ENCODE results near the gene FGR.

The FGR gene

DNA sequence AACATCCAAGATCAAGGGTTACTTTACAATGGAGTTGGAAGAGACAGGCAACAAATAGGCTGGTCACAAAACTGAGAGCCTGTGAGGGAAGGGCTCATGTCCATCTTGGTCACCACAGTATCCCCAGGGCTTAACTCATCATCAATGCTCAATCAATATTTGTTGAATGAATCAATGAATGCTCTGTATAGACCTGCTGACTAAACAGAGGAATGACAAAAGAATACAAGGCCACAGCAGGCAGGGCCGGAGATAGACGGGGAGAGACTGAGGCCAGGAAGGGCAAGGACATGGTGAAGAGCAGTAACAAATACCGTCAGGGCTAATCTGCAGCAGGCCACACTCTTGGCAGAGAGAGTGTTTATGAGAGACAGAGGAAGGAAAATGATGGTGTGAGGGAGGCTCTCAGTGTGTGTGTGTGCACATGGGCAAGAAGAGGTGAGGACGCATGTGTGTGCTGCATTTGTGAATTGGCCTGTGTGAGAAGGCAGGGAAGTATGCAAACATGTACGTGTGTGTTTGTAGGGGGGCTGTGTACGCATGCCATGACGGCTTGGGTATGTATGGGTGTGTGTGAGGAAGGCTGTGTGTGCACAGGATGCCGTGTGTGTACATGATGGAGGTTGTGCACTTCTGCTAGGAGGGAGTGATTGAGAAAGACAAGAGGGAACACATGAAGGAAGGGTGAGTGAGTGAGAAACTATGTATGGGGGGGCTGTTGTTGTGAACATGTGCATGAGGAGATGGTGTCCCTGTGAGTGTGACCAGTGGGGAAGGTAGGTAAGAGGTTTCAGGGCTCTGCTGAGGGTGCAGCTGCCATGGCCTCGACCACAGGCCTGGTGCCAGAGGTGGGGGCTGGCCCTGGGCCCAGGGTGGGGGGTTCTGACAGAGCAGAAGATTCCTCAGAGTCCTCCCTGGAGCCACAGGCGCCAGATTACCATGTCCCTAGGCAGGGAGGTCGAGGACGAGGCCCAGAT lies 46.4 kb downstream of the FGR start:
- DNase-seq (ENCODE audit: low read depth, low spot score), result no peak

DNA sequence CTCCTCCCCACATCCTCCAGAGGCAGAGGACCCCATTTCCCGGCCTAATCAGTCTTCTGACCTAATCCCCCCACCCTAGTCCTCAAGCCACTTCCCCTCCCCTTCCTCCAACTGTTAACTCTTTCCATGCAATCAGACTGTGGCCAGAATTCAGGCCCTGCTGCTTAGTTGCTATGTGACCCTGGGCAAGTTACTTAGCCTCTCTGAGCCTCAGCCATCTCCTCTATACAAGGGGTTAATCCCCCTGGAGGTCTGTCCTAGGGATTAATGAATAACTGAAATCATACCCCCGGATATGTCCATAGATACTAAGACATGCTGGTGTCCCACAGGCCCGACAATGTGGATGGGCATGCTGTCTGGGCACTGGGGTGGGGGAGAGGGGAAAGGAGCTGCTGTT lies 49.3 kb downstream of the FGR start:
- DNase-seq (ENCODE audit: low read depth, low spot score), result no peak

DNA sequence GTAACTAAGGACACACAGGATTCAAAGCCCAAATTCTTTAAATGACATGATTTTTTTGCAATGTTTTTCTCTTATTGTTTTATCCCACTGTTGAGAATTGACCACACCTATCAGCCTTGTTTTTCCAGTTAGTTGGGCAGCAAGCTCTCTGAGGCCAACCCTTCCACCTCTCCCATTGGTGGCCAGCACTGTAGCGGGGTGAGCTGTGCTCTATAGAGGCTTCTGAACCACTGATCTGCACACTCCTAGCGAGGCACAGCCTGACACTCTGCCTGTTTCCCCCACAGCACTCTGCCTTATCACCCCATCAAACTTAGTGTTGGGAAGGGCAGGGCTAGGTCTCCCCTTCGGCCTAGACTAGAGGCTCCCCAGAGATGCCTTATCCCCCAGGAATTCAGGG lies 50.5 kb downstream of the FGR start:
- no peak for DNase-seq (ENCODE audit: low read depth, low spot score)

DNA sequence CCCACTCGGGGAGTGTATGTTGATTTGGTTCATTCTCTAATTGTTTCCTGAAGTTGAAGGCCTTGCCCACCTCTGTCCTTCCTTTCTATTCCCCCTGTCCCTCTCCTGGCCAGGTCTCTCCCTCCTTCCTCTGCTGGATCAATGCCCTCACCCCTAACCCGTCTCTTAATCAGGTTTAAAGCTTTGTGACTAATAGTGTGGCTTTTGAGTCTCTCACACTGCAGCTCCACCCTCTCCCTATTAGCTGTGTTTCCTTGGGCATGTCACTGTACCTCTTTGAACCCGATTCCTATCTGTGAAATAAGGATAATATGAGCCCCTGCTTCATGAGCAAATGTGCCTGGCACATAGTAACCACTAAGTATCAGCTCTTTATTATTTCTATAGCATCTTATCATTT lies 51.5 kb downstream of the FGR start:
- no peak for DNase-seq (ENCODE audit: low read depth, low spot score)

DNA sequence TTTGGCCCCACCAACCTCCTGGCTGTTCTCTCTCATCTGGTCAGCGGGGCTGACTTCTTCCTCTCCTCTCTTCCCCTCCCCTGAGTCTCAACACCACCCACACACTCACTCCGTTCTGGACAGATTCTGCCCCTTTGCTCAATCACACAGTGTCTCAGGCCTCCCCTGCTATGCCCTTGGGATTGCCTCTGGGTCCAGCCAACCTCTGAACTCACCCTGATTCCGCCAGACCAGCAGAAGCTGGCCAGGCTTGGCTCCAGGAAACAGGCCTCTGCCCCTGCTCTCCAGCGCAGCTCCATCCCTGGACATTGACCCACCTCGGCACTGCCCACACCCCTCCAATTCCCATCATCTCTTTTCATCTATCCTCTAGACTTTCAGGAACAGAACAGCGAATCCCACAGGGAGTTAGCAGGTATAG lies 53.2 kb downstream of the FGR start:
- no peak for DNase-seq (ENCODE audit: low read depth, low spot score)

DNA sequence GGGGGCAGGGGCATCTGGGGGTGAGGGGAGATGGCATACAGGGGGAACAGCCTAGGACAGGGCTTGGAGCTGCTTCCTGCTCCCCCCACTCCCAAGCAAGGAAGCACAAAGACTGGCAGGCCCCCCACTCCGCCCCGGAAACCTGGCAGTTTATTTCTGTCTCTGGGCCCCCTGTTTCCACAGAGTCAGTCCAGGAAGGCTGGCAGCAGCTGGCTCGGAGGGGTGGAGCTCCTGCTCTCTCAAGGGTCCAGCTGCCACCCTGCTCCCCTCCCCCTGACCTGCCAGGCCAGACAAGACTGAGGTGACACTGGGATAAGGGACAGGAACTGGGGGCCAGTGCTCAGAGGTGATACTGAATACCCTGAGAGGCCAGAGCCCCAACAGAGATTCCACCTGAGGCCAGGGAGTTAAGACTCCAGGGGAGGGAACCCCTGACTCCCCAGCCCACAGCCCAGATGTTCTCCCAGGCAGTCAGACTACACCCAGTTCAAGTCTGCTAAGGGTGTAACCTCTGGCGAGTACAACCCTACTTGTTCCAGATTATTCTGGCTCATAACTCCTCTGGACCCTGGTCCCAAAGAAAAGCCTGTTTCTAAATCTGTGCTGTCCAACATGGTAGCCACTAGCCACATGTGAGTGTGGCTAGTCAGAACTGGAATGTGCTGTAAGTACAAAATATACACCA lies 57.3 kb downstream of the FGR start:
- DNase-seq (ENCODE audit: low read depth, low spot score), result no peak

DNA sequence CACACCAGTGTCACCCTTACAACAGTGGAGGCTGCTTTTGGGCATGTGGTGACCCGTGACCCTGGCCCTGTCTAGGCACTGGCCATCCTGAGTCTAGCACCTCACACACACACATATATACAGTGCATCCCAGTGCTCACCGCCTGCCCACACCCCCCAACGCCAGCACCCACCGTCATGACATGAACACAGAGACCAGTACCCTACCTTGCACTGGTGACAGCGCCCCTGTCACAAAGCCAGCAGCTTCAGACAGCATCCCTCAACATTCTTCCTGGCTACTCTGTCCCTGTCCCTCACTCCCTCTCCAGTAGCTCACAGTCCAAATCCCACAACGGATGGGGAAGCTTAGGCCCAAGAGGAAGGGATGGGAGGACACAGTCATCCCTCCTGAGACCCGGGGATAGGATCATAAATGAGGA lies 58.2 kb downstream of the FGR start:
- DNase-seq (ENCODE audit: low read depth, low spot score), result no peak

DNA sequence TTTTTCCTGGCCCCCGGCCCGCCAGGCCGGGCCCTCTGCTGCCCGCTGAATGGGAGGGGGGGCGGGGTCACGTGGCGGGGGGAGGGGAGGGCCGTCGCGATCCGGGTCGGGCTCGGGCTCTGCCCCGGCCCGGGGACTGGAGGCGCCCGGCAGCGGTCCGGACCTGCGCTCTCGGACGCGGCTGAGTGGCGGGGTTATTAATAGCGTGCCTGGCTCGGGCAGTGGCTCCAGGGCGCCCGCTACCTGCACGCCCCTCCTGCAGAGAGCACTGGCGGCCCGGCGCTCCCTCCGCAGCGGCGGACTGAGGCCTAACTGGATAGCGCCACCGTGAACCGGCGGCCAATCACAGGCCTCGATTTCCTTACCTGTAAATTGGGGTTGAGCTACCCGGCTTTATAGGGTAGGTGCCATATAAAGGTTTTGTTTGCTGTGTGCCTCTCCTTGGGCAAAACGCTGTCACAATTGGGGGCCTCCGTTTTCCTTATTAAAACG lies 59.1 kb downstream of the FGR start:
- DNase-seq (ENCODE audit: low read depth, low spot score), result peak; percentile 86

DNA sequence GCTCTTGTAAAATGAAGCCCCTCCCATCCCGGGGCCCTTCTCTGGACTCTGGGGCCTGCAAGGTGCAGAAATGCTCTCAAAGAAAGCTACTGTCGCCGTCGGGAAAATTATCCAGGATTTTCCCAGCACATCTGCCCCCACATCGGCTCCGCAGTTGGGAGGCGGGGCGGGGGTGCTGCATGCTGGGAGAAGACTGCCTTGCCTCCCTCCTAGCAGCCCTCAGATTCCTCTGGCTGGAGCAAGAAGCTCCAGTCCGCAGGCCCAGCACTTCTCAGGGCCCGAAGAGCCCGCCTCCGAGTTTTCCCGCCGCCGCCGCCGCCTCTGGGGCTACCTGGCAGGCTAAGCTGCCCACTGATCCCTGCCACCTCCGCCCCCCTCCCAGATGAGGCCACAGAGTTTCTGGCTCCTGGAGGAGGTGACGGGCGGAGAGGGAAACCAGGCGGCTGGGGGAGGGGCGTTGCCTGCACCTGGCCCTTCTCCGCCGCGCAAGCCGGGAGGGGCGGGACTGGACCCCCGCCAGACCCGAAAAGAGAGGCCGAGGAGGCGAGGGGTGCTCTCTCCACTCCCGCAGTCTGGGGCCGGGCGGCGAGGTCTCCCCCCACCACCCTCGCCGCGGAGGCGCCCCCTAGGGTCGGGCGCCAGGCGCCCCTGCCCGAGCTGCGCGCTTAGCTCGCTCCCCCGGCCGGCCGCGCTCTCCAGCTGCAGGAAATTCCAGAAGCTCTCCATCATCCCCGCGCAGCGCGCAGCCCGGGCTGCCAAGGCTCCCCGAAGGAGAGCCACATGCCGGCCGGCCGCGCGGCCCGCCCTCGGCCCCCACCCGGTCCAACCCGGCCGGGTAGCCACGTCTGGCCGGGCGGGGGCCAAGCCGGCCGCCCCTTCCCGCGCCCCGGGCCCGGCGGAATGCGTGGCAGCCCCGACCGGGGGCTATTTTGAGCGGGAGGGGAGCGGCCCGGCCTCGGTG lies 59.8 kb downstream of the FGR start:
- DNase-seq (ENCODE audit: low read depth, low spot score), result peak; percentile 91

DNA sequence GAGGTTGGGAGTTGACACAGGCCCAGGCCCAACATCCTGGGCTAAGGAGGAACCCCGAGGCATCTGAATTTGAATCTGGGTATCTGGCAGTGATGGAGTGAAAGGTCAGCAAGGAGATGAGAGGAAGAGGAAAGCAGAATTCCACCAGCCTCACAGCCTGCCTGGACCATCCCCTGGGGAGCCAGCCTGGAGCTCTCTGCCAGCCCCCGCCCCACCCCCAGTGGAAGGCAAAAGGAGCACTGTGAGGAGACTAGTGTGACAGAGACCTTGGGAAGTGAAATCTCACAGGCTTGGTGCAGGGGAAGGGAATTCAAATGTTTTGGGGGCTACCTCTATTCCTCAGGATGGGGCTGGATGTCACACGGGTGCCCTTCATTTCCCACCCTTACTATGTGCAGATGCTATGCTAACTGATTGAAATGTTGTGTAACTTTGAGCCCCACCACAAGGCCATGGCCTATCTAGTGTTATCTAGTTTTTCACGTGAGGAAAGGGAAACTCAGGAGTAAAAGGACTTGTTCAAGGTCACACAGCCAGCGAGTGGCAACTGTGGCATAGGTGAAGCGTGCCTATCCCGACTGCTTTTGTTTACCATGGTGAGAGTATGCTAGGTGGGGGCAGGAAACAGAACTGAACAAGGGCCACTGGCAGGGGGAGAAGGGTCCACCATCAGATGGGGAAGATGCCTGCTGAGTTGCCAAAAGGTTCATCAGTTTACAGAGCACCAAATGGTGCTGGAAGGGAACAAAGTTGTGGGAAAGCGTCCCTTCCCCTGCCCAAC lies 60.8 kb downstream of the FGR start:
- no peak for DNase-seq (ENCODE audit: low read depth, low spot score)

DNA sequence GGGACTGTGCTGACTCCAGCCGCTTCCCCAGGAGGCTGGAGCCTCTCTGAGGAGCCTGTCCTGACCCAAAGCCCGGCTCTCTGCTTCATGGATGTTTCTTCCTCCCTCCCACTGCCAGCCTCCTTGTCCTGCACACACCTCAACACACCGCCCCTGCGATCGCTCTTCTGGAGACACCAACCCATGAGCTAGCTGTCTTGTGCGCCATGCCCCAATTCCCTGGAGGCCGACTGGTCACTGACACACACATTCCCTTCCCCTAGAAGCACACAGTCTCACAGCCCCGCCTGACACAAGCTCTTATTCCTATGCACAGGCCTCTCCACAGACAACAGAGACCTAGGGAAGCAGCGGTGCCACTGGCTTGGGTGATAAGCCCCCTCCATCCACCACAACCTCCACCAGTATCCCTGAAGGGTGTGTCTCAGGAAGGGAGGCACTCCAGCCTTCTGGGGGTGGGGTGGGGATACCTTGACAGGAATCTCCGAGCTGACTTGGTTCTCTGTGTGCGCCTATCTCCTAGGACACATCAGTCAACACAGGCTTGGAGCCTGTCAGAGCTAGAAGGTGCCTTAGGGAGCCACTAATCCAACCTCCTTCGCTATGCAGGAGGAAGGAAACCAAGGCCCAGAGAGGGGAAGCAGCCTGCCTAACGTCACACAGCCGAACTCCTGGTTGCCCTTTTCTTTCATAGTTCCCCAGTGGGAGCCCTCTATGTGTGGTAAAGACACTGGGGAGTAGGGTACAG lies 62.1 kb downstream of the FGR start:
- DNase-seq (ENCODE audit: low read depth, low spot score), result peak; percentile 80

DNA sequence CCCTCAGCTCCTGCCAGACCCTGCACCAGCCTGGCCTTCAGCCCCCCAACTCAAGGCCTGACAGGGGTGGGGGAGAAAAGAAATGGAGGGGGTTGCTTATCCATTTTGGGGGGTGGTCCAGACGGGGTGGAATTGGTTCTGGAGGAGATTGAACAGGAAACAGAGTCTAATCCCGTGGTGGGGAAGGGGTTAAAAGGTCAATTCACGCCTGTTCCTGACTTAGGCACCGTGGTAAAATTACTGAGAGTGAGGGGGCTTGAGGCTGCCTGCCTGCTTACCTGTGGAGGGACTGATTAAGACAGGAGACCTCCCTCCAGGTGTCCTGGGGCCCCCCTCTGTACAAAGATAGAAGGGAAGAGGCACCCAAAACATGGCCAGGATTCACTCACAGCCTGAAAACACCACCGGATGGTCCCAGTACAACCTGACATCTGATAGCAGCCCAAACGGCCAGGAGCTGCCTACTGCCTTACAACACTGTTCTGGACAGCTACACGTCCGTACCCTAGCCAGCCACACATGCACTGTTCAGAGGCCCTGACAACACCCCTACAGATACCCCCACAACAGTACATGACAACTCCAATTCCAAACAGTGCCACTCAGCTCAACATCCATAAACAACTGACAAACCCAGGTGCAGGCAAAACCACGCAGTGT lies 62.8 kb downstream of the FGR start:
- peak; percentile 71 for DNase-seq (ENCODE audit: low read depth, low spot score)

DNA sequence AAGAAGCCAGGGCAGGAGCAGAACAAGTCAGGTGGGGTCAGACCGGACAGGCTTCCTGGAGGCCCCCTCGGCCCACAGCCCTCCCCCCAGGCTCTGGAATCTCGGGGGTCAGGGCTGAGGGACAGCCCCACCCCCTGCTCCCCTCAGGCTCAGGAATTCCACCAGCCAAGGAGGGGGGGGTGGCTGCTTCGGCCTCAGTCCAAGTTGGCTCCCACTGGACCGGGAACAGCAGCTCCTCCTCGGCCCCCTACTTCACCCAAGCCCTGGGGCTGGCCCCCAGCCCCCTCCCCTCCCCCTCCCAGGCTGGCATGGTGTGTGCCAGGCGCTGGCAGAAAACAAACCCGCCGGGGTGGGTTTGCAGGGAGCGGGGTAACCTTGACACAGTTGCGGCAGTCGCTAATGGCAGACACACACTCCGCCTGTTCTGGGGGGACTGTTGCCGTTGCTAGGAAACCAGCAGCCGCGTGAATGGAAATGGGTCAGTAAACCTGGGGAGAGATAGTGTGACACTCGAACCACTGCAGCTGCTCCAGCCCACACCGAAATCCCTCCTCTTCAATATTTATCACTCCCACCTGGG lies 63.5 kb downstream of the FGR start:
- DNase-seq (ENCODE audit: low read depth, low spot score), result peak; percentile 70

DNA sequence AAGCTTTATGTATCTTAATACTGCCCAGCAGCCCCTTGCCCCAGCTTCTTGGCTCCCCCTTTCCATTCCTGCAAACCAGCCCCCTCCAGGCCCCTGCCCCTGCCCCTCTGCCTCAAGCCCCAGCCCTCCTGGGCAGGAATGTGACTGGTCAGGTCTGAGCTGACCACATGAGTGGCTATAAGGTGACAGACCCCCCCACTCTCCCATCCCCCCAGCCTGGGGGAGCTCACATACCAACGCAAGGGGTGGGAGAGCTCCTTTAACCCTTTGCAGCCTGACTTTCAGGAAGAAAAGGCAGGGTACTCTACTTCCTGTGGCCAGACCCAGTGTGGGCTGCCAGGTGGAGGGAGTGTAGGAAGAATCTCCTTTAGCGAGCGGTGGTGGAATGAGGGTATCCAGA lies 64.2 kb downstream of the FGR start:
- peak; percentile 90 for DNase-seq (ENCODE audit: low read depth, low spot score)

DNA sequence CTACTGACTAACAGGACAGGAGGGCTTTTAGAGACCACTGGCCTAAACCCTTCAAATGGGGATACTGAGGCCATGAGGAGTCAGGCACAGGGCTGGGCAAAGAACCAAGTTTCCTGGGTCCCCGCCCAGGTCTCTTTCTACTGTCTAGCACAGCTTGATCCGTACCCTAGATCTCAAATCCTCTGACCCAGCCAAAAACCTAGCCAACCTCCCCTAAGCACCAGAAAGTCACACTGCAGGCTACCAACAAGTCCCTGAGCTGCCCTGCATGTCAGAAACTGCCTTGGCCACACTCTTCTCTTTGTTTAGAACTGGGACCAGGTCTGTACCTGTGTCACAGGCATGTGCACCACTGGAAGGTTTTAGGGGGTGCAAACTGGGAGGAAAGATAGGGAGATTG lies 64.6 kb downstream of the FGR start:
- peak; percentile 51 for DNase-seq (ENCODE audit: low read depth, low spot score)

DNA sequence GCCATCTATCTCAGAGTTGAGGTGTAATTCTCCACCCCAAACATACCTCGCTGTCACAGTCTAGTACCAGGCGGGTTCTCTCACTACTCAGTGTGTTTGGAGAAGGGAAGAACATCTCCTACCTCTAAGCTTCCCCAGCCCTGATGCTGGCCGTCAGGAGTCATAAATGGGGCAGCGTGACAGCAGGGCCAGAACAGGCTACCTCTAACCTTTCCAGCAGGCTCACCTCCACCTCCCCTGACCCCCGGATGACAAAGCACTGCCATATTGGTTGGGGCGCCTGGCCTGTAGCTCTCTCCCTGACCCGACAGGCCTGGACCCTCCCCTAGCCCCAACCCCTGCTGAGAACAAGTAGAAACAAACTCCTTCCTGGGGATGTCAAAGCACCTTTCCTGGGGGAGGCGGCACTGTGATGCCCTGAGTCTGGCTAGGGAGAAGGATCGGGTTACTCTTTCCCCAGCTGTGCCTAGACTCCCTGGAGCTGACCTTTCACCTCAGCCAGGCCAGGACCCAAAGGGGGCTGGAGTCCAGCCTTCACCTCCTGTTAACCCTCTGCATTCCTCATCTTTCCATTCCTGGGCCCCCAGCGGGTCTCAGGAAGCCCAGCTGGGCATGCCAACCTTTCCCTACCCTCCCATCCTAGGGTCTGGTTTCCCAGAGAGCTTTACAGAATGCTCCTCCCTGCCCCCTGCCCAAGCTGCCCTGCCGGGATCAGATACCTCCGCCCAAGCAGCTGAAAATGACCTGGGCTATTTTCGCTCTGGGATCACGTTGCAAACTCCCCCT lies 65.3 kb downstream of the FGR start:
- peak; percentile 82 for DNase-seq (ENCODE audit: low read depth, low spot score)

DNA sequence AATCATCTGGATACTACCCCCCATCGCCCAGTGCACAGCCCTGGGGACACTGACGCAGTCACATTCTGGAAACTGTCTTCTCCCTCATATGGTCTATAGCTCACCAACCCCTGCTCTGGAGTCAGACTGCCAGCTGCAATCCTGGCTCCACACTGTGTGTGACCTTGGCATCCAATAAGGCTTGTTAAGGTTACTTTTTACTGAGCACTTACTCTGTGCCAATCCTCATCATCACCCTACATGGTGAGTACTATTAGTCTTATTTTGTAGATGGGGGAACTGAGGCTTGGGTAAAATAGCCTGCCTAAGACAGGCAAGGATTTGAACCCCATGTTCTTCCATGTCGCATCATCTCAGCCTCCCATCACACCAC lies 65.9 kb downstream of the FGR start:
- DNase-seq (ENCODE audit: low read depth, low spot score), result no peak

DNA sequence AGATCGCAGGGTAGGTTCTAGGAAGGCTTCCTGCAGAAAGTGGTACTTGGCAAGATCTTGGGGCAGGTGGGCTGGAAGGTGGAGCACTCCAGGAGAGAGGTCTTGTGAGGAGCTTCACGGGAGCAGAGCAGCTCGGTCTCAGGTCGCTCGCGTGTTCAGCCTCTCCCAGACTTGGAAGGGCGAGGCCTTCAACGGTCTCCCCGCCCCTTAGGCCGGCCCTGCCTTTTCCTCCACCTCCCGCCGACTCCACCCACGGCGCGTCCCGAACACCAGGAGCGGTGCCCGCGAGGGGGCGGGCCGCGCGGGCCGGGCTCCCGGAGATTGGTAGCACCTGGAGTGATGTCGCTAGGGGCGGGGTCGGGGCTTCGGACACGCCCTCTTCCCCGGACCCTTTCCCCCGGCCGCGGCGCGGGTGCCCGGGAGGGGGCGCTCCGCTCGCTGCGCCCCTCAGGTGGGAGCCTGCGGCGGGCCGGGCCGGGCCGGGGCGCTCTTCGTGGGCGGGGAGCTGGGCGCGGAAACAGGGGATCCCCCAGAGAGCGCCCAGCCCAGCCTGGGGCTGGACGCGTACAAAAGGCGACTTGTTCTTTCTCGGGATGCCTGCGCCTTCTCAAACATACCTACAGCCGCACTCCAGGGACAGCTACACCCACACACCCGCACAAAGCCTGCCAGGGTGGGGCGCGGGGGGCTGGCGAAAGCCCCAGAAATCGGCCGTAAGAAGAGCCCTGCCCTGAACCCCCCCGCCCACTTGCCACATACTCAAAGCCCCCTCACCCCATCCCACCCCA lies 66.5 kb downstream of the FGR start:
- peak; percentile 96 for DNase-seq (ENCODE audit: low read depth, low spot score)

Measured in ELF-1 (cell line).